ENCODE data around the gene DUSP12. TPM values are rescaled to one million over a fixed set of nuclear protein-coding genes. Genes with fewer than 3 reads are reported as not detected.

Gene DUSP12
- total RNA-seq, 1 experiment from 2014 or later: 63.6 TPM

GRCh38 chr1:161725908-161726472 is 23.6 kb upstream of the DUSP12 start:
- no peaks in the 10 kb centered on the region for H3K4me1 ChIP-seq (ENCODE audit: insufficient read depth, low read length, poor library complexity, severe bottlenecking)
- intact Hi-C loops (cut with micrococcal nuclease; ENCODE audit: unreplicated experiment): loop anchor here (2.0 kb wide), 1 partner anchor 25 kb away; no protein-coding TSS in a partner anchor
- DNase-seq (ENCODE audit: low spot score): peak; percentile 54
- BruUV-seq (replicated peaks): no TSS peak
- H3K27me3 ChIP-seq (replicated peaks; ENCODE audit: insufficient read depth, low read depth, low read length, poor library complexity): no peaks in the 10 kb centered on the region
- no peaks in the 10 kb centered on the region for H3K36me3 ChIP-seq (ENCODE audit: insufficient read depth, low read length, poor library complexity, severe bottlenecking)
- no peak for TF ChIP-seq EZH2 (IDR thresholded peaks at IDR 0.05; ENCODE audit: borderline replicate concordance, low read depth, low read length, poor library complexity, severe bottlenecking)
- TF ChIP-seq CTCF (conservative IDR thresholded peaks at IDR 0.05; ENCODE audit: low read depth, low read length): peak; percentile 33; the same call in 1 of the 2 replicates
- H3K9me3 ChIP-seq (ENCODE audit: low read depth, low read length, poor library complexity, severe bottlenecking): no peaks in the 10 kb centered on the region
- ChIA-PET CTCF (interaction anchor here (0.7 to 1.2 kb wide), 2 partner anchors 13 to 15 kb away, joined by 4 to 5 read pairs; no protein-coding TSS in a partner anchor), POLR2A (ENCODE audit: low non-redundant PET) (no interaction called here)
- H3K4me3 ChIP-seq (ENCODE audit: low read depth, low read length, poor library complexity, severe bottlenecking): peak overlapping the region; percentile 88
- peak overlapping the region; percentile 60 for H3K27ac ChIP-seq (ENCODE audit: low read depth, low read length, poor library complexity, severe bottlenecking)

DNA sequence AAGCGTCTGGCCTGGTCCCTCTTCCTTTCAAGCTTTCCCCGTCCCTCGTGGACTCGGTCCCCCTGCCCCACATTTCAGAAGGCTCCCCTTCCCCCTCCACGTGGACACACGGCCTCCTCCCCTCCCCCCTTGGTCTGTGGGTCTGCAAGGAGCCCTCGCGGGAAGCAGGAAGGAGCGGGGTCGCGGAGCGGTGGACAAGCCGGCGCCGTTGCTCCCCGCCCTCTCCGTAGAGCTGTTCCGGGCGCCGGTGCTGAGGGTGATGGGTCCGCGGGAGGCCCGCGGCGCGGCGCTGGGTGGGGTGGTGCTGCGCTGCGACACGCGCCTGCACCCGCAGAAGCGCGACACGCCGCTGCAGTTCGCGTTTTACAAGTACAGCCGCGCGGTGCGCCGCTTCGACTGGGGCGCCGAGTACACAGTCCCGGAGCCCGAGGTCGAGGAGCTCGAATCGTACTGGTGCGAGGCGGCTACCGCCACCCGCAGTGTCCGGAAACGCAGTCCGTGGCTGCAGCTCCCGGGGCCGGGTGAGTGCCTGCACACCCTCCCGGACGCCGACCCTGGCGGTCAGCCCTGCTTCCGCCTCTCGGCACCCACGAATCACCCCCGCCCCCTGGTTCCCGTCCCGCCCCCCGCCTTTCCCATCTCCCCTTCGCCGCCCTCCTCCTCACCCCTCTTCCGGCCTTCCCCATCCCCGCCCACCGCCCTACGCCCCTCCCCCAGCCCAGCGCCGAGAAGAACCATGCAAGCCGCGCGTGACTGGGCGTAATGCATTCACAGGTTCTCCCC is 22.9 kb upstream of the DUSP12 start:
- intact Hi-C loops (cut with micrococcal nuclease; ENCODE audit: unreplicated experiment): loop anchor here (2.0 kb wide), 1 partner anchor 24 kb away; no protein-coding TSS in a partner anchor
- ChIA-PET CTCF (interaction anchor here (0.6 to 1.2 kb wide), 3 partner anchors 12 to 44 kb away, joined by 4 to 7 read pairs (median 5); no protein-coding TSS in a partner anchor), POLR2A (ENCODE audit: low non-redundant PET) (no interaction called here)
- H3K4me3 ChIP-seq (ENCODE audit: low read depth, low read length, poor library complexity, severe bottlenecking): peak overlapping the region; percentile 88
- peak overlapping the region; percentile 78 for H3K27ac ChIP-seq (ENCODE audit: low read depth, low read length, poor library complexity, severe bottlenecking)
- TF ChIP-seq CTCF (conservative IDR thresholded peaks at IDR 0.05; ENCODE audit: low read depth, low read length): no peak
- no peak for TF ChIP-seq EZH2 (IDR thresholded peaks at IDR 0.05; ENCODE audit: borderline replicate concordance, low read depth, low read length, poor library complexity, severe bottlenecking)
- DNase-seq (ENCODE audit: low spot score): peak; percentile 91
- H3K27me3 ChIP-seq (replicated peaks; ENCODE audit: insufficient read depth, low read depth, low read length, poor library complexity): no peaks in the 10 kb centered on the region
- no peaks in the 10 kb centered on the region for H3K4me1 ChIP-seq (ENCODE audit: insufficient read depth, low read length, poor library complexity, severe bottlenecking)
- H3K9me3 ChIP-seq (ENCODE audit: low read depth, low read length, poor library complexity, severe bottlenecking): no peaks in the 10 kb centered on the region
- no TSS peak for BruUV-seq (replicated peaks)
- no peaks in the 10 kb centered on the region for H3K36me3 ChIP-seq (ENCODE audit: insufficient read depth, low read length, poor library complexity, severe bottlenecking)

- DNase-seq (ENCODE audit: low spot score): no peak
- intact Hi-C loops (cut with micrococcal nuclease; ENCODE audit: unreplicated experiment): loop anchor here (2.0 kb wide), 1 partner anchor 23 kb away; no protein-coding TSS in a partner anchor
- H3K27me3 ChIP-seq (replicated peaks; ENCODE audit: insufficient read depth, low read depth, low read length, poor library complexity): no peaks in the 10 kb centered on the region
- ChIA-PET POLR2A (ENCODE audit: low non-redundant PET) (no interaction called here), CTCF (interaction anchor here (1.2 kb wide), 1 partner anchor 14 kb away, joined by 5 read pairs; no protein-coding TSS in a partner anchor)
- no peaks in the 10 kb centered on the region for H3K4me1 ChIP-seq (ENCODE audit: insufficient read depth, low read length, poor library complexity, severe bottlenecking)
- TSS peak; percentile 86 for BruUV-seq (replicated peaks)
- no peaks in the 10 kb centered on the region for H3K36me3 ChIP-seq (ENCODE audit: insufficient read depth, low read length, poor library complexity, severe bottlenecking)
- H3K4me3 ChIP-seq (ENCODE audit: low read depth, low read length, poor library complexity, severe bottlenecking): peak overlapping the region; percentile 88
- H3K9me3 ChIP-seq (ENCODE audit: low read depth, low read length, poor library complexity, severe bottlenecking): no peaks in the 10 kb centered on the region
- TF ChIP-seq CTCF (conservative IDR thresholded peaks at IDR 0.05; ENCODE audit: low read depth, low read length): no peak
- TF ChIP-seq EZH2 (IDR thresholded peaks at IDR 0.05; ENCODE audit: borderline replicate concordance, low read depth, low read length, poor library complexity, severe bottlenecking): no peak
- peak overlapping the region; percentile 78 for H3K27ac ChIP-seq (ENCODE audit: low read depth, low read length, poor library complexity, severe bottlenecking)
Observed at GRCh38 chr1:161727256-161727924, 22.2 kb upstream of the DUSP12 start.

Data from A673 (cell line).